ENCODE data around the gene MBD3. TPM values are rescaled to one million over a fixed set of nuclear protein-coding genes. Genes with fewer than 3 reads are reported as not detected.
A peak's percentile ranks its signal among the peaks of the same experiment; 100 is the strongest.

The MBD3 gene
- polyA plus RNA-seq, 1 donor: 67.1 TPM

DNA sequence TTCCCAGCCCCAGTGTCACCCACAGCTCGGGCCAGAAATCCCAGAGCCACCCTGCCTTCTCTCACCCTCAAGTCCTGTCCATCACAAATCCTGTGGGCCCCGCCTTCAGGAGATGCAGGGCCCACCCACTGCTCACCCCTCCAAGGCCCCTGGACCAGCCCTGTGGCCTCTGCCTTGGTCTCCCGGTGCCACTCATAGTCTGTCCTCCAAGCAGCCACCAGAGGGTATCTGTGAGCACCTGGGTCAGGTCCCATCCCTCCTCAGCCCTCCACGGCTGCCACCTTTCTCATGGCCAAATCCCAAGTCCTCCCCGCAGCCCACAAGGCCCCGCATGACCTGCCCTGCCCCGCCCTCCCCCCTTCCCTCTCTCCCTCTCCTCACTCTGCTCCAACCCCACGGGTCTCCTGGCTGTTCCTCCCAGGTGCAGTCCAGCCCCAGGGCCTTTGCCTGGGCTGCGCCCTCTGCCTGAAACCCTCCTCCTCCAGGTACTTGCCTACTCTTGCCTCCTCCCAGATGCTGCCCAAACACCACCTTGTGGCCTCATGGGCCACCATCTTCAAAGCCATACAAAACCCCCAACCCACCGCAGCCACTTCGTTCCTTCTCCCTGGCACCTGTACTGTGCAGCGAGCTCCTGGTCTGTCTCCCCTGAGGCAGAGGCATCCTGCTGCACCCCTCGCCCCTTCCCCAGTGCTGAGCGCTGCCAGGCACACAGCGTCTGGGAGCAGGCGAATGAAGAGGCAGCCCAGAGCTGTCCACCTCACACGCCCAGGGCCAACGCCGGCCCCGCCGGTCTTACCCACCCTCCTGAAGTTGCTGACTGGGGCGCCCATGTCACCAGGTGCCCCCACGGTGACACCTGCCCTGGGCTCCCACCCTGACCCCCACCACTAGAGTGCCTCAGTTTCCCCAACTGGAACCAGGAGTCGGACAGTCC, 25.8 kb upstream of the MBD3 start:
- DNase-seq: no peak

DNA sequence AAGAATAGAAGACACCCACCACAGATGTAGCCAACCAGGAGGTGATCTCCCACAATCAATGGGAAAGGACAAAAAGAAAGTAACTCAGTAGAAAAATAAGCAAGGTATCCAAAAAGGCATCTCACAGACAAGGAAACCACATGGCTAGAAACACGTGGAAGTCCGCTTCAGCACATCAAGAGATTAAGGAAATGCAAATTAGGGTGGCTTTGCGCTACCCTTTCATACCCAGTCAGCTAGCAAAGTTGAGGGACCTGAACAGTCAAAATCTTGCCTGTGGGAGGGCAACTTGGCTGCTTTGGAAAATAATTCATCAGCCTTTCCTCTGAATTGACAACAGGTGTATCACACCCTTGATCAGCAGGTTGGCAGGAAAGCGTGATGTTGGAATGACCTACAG, 24.2 kb upstream of the MBD3 start:
- no peak for DNase-seq

DNA sequence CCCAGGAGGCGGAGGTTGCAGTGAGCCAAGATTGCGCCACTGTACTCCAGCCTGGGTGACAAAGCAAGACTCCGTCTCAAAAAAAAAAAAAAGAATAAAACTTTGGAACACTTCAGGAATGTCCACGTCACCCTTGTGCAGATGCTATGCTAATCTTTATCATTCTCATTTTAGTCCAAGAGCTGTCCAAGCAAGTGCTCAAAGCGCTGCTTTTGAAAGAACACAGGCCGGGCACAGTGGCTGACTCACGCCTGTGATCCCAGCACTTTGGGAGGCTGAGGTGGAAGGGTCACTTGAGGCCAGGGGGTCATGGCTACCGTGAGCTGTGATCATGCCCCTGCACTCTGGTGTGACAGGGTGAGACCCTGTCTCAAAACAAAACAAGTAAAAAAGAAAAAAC, 23.7 kb upstream of the MBD3 start:
- no peak for DNase-seq

DNA sequence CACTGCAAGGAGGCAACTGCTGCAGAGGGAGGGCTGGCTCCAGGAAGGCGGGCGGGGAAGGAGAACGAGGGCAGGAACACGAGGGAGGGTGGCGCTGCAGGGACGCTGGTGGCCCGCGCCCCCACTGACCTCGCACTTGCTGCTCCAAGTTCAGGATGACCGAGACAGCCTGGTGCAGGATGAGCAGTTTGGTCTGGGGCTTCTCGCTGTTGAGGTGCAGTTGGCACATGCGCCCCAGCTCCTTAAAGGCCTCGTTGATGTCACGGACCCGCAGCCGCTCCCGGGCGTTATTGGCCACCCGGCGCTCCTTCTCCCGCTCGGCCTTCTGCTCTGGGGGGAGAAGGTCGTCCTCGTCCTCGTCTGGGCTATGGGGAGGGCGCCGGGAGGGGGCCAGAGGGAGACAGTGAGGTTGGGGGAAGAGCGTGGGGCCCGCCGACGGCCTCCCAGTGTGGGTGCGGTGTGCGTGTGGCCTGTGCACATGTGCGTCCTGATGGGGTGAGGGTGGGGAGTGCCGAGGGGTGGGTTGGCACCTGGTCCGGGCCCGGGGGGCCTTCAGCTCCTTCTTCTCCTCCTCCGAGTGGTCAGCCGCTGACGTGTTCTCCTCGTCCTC, 22.6 kb upstream of the MBD3 start:
- no peak for DNase-seq

DNA sequence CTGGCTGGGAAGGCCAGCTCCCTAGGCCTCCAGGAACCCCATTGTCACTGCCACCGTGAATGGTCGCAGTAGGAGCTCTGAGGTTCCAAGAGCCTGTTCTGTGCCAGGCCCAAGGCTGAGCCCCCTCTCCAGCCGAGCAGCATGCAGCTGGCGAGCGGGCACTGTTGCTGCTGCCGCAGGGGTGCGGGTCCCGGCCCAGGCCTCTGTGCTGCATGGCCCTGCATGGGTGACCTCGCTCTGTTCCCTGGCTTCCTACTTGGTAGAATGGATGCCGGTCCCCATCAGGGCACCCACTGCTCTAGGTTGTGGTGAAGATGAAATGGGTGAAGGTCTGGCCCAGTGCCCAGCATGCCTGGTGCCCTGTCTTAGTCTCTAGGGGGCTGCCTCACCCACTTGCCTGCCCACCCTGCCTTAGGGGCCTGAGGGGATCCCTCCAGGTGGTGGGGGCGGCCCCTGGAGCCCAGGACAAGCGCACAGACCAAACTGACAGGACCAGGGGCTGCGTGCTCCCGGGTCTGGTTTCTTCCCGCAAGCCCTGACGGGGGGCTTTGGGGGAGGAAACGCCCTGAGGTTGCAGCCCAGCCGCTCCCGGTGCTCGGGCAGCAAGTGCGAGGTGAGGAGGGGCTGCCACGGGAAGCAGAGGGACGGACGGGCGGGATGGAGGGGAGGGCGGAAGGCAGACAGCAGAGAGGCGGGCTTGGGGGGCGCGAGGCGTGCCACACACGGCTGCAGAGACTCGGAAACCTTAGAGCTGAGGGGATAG, 21.3 kb upstream of the MBD3 start:
- no peak for DNase-seq

DNA sequence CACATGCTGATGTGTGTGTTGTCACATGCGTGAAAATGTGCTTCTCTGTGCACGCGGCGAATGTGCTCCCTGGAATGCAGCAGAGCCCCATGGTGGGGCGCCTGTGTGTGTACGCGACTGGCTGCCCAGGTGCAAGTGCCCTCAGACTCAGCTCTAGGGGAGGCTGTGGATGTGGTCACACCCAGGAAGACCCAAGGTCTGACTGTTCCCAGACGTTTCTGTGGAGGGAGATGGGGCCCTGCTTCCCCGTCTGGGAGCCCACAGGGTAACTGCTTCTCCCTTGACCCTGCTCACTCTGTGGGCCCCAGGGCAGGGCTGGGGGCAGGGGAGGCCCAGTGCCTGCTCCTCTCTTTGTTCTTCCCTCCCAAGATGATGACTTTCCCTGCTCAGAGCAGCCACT, 20.5 kb upstream of the MBD3 start:
- no peak for DNase-seq

DNA sequence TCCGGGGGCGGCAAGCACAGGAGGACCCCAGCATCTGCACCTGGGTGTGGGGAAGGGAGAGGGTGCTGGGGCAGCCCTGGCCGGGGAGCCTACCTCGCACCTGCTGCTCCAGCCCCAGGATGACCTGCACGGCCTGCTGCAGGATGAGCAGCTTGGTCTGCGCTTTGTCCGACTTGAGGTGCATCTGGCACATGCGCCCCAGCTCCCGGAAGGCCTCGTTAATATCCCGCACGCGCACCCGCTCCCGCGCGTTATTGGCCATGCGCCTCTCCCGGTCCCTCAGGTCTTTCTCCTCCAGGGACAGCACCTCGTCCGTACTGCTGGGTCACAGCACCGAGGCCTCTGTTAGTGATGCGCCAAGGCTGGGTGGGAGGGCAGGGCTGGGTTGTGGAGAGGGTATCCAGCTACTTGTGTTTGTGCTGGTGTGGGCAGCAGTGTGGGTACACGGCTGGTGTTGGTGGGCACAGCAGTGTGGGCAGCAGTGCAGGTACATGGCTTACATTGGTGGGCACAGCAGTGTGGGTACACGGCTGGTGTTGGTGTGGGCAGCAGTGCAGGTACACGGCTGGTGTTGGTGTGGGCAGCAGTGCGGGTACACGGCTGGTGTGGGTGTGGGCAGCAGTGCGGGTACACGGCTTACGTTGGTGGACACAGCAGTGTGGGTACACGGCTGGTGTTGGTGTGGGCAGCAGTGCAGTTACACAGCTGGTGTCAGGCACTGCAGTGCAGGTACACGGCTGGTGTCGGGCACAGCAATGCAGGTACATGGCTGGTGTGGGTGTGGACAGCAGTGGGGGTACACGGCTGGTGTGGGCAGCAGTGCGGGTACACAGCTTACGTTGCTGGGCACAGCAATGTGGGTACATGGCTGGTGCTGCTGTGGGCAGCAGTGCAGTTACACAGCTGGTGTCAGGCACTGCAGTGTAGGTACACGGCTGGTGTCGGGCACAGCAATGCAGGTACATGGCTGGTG, 19.7 kb upstream of the MBD3 start:
- no peak for DNase-seq

DNA sequence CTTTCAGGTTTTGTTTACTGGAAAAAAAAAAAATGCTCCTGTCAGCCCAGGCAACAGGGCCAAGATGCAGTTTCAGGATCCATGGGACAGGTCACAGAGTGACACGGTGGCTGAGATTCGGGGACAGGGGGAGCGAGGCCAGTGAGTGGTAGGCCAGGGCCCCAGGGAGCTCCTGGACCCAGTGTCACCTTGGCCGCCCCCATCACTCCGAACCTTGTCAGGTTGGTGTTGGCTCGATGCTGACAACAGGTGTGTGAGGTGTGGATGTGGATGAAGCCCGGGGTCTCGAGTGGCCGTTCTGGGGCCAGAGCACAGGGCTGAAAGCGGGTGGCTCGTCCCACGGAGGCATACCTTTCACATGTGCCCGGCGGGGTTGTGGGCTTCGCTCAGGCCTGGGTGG, 18.7 kb upstream of the MBD3 start:
- DNase-seq: no peak

DNA sequence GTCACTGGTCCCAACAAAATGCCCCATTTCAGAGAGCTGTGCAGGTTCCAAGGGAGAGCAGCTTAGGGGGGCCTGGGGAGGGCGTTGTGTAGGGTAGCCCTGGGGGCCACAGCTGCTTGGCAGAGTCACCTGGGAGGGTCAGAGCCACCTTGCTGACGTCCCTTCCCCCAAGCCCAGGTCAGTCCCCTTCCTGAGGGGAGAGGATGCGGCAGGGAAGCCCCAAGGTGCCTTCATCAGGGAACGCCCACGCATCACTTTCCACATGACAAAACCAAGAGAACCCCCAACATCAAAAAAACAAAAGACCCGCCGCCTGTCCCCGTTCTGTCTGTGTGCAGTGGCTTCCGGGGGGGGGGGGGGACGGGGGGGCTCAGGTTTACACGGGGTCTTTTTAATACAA, 17.9 kb upstream of the MBD3 start:
- no peak for DNase-seq

DNA sequence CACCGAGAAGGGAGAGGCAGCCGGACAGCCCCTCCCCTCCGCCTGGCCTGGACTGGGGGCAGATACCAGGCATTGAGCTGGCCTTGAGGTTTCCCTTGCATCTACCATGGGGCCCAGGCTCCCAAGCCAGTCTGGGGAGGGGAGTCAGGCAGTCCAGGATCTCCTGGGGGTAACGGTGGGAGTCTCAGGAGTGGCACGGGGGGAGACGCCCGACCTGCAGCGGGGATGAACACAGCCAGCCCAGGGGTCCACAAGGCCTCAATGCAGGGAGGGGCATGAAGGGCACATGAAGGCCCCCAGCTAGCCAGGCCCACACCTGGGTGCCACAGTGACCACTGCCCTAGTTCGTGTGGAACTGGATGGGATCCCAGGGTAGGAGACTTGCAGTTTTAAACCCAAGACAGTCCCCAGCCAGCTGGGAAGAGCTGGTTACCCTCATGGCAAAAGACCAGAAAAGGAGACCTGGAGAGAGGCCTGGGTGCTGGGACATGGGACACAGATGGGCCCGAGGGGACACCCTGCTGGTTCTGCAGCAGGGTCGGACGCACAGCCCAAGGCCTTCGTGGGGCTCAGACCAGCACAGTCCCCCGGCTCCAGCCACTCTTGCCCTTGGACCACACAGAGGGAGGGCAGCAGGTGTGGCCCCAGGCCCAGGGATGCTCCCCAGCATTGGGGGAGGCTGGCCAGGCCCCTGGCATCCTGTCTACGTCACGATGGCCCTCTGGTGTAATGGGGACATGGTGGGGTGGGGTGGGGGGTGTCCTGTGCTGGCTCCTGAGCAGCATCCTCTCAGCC, 17.2 kb upstream of the MBD3 start:
- no peak for DNase-seq

DNA sequence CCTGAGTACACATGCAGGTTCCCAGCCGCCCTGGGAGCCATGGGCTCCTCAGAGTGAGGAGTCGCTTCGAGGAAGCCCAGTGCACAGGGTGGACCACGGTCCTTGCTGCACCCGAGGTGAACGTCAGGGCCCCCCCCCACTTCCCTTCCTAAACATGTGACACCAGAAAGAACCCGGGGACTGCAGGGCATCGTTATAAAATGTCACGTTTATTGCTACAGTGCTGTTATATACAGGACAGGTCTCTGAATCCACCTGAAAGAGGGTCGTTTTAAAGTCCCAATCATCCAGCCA, 16.4 kb upstream of the MBD3 start:
- DNase-seq: no peak

DNA sequence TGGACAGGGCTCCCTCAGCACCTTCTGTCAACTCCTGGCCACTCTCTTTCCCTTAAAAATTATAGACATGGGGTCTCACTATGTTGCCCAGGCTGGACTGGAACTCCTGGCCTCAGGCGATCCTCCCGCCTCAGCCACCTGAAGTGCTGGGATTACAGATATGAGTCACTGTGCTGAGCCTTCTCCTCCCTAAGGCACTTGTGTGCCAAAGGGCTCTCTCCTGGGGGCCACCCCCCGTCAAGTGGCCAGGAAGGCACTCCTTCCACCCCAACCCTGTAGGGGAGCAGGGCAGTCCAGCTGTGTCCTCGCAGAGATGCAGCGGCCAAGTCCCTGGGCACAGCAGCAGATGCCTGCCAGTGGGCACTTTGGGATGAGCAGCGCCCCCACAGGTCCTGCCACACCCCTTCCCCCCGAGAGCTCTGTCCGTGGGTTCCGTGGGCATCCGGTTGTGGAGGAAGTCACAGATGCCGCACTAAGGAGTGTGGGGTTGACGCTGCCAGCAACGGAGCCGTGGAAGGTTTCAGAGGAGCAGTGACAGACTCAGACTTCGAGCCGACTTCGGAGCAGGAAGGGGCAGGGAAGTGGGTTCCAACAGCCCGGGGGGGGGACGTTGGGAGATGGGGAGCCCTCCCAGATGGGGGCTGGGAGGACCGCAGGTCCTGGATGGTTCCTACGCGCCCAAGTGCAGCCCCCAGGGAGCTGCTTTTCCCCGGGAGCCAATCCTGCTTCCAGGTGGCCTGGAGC, 15.9 kb upstream of the MBD3 start:
- DNase-seq: no peak

DNA sequence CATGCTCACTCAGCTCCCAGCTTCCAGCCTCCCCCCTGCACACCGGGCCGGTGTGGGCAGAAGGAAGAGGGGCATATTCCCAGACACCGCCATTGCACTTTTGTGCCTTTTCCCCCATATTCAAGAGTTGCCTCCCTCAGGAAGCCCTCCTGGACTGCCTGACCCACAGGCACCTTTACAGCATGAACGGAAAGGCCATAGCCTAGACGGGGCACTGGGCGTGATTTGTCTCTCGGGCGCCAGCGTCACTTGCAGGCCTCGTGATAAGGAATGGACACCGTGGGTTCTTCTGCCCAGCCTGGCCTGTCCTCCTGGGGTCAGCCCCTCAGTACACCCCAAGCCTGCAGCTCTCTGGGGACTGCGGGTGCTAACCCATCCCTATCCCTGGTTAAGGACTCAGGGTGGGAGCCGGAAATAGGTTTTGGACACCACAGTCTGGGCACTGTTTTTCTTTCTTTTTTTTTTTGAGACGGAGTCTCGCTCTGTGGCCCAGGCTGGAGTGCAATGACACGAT, 13.5 kb upstream of the MBD3 start:
- no peak for DNase-seq

DNA sequence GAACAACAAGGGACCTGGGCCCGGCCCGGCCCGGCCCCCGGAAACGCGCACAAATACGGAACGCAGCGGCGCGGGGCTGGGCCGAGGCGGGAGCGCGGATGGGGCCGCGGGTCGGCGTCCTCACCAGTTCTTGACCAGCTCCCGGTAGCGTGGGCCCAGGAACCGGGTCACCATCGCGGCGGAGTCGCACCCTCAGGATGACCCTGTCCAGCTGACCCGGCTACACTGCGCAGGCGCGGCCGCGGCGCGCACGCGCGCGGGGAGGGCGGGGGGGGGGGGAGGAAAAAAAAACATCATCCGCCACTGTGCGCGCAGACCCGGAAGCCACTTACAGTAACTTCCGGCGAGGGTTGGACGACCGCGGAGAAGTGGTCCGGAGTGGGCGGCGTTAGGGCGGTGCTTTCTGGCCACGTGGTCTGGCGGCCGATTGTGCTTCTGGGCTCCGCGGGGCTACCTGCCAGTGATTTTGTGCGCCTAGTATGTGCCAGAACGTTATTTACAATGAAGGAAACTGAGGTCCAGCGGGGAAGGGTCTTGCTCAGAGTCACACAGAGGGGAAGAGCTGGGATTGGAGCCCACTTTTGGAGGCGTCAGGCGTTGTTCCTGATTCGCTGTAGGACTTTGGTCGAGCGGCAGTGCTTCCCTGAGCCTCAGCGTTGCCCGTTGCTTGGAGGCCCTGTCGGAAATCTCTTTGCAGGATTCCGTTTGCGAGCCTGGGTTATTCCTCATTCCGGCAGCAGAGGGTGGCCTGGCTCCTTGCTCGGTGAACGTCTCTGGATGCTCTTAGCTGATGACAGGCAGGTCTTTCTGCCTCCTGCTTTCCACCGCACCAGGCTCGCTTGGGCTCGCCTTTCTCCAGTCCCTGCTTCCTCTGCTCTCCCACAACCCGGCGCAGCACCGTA, 12.8 kb upstream of the MBD3 start, which contains the start of gene UQCR11:
UQCR11 (minus strand) TSS at position 227 of the 902 bp plus-strand sequence; CDS start at position 174, 53 bp downstream.
- peak; percentile 96 for DNase-seq

DNA sequence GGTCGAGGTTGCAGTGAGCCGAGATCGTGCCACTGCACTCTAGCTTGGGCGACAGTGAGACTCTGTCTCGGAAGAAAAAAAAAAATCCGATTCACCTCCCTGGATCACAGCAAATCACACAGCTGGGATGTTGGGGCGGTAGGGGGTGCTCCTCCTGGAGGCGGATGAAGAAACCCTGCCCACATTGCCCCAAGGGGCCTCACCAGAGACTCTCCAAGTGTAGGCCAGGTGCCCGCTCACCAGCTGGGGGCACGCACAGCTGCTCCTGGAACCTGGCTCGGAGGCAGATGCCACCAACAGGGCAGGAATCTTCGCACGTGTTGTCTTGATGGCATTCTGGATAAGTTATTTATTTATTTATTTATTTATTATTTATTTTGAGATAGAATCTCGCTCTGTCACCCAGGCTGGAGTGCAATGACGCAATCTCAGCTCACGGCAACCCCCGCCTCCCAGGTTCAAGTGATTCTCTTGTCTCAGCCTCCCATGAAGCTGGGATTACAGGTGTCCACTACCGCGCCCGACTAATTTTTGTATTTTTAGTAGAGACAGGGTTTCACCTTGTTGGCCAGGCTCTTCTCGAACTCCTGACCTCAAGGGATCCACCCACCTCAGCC, 9.5 kb upstream of the MBD3 start:
- no peak for DNase-seq

DNA sequence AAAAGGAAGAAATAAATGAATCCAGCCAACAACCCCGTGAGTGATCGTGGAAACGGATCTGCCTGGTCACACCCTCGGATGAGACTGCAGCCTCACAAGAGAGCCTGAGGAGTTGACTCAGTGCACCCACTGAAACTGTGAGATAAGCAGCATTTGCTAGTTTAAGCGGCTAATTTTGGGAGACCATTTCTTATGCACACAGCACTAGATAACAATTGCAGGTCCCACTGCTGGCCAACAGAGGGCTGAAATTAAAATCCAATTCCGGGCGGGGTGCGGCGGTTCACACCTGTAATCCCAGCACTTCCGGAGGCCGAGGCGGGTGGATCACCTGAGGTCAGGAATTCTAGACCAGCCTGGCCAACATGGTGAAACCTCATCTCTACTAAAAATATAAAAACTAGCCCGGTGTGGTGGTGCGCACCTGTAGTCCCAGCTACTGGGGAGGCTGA, 9.0 kb upstream of the MBD3 start:
- DNase-seq: no peak

DNA sequence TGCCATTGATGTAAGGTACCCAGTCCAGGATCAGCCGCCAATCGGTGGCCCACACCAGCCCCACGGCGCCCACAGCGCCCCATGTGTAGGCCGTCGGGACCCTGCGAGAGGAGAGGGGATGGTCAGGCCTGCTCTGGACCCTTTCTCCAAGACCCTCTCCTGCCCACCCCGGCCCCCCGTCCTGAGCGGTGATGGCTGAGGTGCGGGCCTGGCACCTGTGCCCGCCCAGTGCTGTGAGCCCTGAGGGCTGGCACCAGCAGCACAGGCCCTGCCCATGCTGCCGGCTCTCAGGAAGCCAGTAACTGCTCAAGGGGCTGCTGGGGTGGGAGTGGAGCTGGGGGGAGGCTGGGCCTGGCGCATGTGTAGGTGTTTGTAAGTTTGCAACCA, 6.8 kb upstream of the MBD3 start:
- DNase-seq: no peak

DNA sequence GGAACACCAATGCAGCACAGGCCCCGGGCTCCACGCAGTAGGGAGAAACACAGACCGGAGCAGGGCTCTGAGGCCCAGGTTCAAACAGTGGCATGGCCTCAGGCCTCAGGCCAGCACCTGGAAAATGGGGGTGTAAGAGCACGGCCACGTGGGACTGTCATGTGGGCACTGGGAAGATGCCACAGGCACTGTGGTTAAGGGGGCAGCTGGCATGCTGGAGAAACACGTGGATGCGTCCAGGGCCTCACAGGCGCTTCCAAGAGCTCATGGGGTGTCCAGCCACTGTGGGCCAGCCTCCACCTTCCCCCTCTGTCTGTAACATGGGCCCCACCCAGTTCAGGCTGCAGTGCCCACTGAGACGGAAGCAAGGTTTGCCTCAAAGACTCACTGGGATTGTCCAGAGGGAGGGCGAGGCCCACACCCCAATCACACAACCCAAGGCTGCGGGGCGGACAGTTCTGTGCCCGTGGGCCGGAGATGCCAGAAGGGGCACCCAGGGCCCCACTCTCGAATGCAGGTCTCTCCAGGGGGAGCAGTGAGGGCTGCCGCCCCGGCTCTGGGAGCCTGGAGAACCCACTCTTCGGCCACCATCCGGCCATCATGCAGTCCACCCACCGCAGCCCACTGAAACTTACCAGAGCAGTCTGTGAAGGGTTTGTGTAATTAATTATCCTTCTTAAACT, 6.3 kb upstream of the MBD3 start:
- DNase-seq: no peak

DNA sequence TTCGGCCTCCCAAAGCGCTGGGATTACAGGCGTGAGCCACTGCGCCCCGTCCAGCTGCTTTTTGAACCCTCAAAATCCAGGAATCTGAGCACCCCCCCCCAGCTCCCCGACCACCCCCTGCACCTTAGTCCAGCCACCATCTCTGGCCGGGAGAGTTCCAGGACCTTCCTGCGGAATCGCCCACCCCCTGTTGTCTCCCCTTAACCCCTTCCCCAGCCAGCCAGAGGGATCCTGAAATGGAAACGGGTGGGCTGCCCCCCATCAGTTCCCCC, 772 bp upstream of the MBD3 start:
- DNase-seq: no peak

Data from hindlimb muscle (tissue), 1 donor.